Kidney epithelial cell (primary cell): ENCODE data around the gene MTRR. TPM values are rescaled to one million over a fixed set of nuclear protein-coding genes. Genes with fewer than 3 reads are reported as not detected.

Experiments used
- DNase-seq: peaks from one replicate; pipeline ENCODE4 v3.0.0-alpha.2; 2010; ENCODE audit warnings: low read depth
- H3K27me3 ChIP-seq: 2 replicates; pipeline ENCODE4 v1.6.0; 2011; ENCODE audit warnings: low read length; ENCODE audit not compliant: control insufficient read depth, insufficient read depth
- H3K36me3 ChIP-seq: 2 replicates; pipeline ENCODE4 v1.5.1; 2011; ENCODE audit warnings: low read length; ENCODE audit not compliant: control insufficient read depth, insufficient read depth
- H3K4me3 ChIP-seq: 2 replicates; pipeline ENCODE4 v1.5.1; 2011; ENCODE audit warnings: low read depth, mild to moderate bottlenecking, control low read depth, low read length
- total RNA-seq: library from RNA; depleted of rRNA; stranded (reverse); fragments of >200 nt; gene quantifications from 2 replicates; pipeline ENCODE4 v1.2.3, GENCODE V29; 2015
- TF ChIP-seq, protein P1 (sequence below): IDR thresholded peaks from 2 replicates; pipeline ENCODE4 v1.5.1; 2011; ENCODE audit warnings: mild to moderate bottlenecking, moderate library complexity, low read length, control low read depth, inconsistent platforms; ENCODE audit not compliant: insufficient read depth, poor library complexity, severe bottlenecking

The MTRR gene
- total RNA-seq, 1 donor from 2014 or later: 23.6 TPM

- TF ChIP-seq, protein P1, sequence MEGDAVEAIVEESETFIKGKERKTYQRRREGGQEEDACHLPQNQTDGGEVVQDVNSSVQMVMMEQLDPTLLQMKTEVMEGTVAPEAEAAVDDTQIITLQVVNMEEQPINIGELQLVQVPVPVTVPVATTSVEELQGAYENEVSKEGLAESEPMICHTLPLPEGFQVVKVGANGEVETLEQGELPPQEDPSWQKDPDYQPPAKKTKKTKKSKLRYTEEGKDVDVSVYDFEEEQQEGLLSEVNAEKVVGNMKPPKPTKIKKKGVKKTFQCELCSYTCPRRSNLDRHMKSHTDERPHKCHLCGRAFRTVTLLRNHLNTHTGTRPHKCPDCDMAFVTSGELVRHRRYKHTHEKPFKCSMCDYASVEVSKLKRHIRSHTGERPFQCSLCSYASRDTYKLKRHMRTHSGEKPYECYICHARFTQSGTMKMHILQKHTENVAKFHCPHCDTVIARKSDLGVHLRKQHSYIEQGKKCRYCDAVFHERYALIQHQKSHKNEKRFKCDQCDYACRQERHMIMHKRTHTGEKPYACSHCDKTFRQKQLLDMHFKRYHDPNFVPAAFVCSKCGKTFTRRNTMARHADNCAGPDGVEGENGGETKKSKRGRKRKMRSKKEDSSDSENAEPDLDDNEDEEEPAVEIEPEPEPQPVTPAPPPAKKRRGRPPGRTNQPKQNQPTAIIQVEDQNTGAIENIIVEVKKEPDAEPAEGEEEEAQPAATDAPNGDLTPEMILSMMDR: no peak
- DNase-seq: peak; percentile 7
- no peaks in the 10 kb centered on the region for H3K27me3 ChIP-seq
- H3K36me3 ChIP-seq: no peaks in the 10 kb centered on the region
- H3K4me3 ChIP-seq: no peak overlapping the region
Observed at GRCh38 chr5:7916171-7916804, 47.3 kb downstream of the MTRR start.

GRCh38 chr5:7917130-7918123, 48.5 kb downstream of the MTRR start:
- Histone ChIP-seq H3K36me3 (no peaks in the 10 kb centered on the region), H3K27me3 (no peaks in the 10 kb centered on the region)
- TF ChIP-seq, protein P1: no peak

DNA sequence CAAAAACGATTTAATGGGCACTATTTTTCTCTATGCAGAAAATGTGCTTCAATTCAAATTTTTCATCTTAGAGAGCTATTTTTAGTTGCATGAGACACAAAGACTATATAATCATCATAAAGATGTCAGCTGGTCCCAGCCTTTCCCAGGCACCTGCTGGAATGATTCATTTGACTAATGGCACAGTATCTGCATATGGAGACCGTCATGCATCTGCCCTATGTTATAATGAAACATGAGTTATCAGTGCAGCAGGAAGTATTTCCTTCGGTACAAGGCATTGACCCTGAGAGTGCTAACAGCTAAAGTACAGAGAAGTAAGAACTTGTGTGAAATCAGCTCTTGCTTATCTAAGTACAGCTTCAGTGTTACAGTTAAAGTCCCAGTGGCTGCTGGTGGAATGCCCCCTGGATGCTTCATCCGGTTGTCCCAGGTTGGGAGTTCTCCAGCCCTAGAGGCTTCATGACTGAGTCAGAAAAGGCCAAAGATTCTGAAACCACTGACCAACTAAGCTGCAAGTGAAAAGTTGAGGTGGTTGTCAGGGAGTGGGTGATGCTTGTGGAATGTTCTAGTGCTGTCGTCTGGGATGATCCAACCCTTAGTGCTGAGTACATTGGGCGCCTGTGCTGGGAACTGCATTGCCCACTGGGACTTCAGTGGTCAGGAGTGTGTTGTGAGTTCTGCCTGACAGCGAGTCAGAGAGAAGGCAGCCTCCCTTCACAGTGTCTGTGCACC, 57.2 kb downstream of the MTRR start:
- peak; percentile 42 for DNase-seq
- Histone ChIP-seq H3K27me3 (no peaks in the 10 kb centered on the region), H3K4me3 (no peak overlapping the region), H3K36me3 (no peaks in the 10 kb centered on the region)
- TF ChIP-seq, protein P1: no peak

More at GRCh38 chr5:7917130-7918123, 48.5 kb downstream of the MTRR start:
- no peak for DNase-seq
- H3K4me3 ChIP-seq: no peak overlapping the region

DNA sequence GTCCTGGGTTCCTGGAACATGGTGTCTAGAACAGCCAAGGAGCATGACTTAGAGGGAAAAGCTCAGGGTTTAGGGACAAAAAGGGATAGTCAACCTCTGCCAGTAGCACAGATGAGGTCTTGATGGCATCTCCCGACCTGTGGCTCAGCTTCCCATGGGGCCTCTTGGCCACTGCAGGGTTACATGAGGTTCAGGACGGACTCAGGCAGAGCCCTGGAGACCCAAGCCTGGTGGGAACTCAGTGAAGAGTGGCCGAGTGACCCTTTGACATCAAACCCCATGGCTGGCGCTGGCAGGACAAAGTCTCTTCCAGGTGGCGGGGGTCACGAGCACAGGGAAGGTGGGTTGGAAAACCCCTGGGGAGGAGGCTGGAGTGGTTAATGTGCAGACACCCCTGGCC, 57.8 kb downstream of the MTRR start:
- no peak overlapping the region for H3K4me3 ChIP-seq
- TF ChIP-seq, protein P1: no peak
- no peak for DNase-seq
- no peaks in the 10 kb centered on the region for H3K27me3 ChIP-seq
- no peaks in the 10 kb centered on the region for H3K36me3 ChIP-seq

- DNase-seq: peak; percentile 7
- no peaks in the 10 kb centered on the region for H3K36me3 ChIP-seq
- H3K27me3 ChIP-seq: no peaks in the 10 kb centered on the region
- no peak overlapping the region for H3K4me3 ChIP-seq
- TF ChIP-seq, protein P1: peak; percentile 86
Observed at GRCh38 chr5:7927466-7928375, 58.8 kb downstream of the MTRR start.
